HG02763 (cell line): ENCODE data around the gene CCDC86.
"Not testable (repeated sequence)": the region's sequence is repeated elsewhere in the genome, so short reads cannot be mapped to it uniquely, and the experiment has no call there.

Source experiments
- ATAC-seq: cut with Tn5 transposase; IDR thresholded peaks from one replicate; pipeline ENCODE4 v1.9.1; 2021; ENCODE audit warnings: mild to moderate bottlenecking, moderate library complexity; ENCODE audit not compliant: unreplicated experiment

Gene CCDC86, protein sequence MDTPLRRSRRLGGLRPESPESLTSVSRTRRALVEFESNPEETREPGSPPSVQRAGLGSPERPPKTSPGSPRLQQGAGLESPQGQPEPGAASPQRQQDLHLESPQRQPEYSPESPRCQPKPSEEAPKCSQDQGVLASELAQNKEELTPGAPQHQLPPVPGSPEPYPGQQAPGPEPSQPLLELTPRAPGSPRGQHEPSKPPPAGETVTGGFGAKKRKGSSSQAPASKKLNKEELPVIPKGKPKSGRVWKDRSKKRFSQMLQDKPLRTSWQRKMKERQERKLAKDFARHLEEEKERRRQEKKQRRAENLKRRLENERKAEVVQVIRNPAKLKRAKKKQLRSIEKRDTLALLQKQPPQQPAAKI

DNA sequence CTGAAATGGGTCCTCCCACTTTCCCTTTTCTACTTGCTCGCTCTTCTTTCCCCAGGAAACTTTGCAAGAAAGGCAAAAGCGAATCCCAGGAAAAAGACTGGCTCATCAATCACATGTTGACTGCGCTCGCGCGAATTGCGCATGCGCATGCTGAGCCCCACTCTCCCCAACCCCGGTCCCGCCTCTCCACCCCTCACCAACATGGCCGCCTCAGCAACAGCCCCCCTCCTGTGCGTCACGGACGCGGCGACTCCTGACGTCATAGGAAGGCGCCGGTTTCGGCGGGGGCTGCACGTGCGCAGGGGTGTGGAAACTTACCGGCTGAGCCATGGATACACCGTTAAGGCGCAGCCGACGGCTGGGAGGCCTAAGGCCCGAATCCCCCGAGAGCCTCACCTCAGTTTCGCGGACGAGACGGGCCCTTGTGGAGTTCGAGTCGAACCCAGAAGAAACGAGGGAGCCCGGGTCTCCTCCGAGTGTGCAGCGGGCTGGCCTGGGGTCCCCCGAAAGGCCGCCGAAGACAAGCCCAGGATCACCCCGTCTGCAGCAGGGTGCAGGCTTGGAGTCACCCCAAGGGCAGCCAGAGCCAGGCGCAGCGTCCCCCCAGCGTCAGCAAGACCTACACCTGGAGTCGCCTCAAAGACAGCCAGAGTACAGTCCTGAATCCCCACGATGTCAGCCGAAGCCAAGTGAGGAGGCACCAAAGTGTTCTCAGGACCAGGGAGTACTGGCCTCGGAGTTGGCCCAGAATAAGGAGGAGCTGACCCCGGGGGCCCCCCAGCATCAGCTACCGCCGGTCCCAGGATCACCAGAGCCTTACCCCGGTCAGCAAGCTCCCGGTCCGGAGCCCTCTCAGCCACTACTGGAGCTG, at the start of gene CCDC86:
Gene CCDC86 (plus strand): TSS at position 317 of the 871 bp plus-strand sequence. CDS start 12 bp downstream, at position 329.
- ATAC-seq, result peak; percentile 87

DNA sequence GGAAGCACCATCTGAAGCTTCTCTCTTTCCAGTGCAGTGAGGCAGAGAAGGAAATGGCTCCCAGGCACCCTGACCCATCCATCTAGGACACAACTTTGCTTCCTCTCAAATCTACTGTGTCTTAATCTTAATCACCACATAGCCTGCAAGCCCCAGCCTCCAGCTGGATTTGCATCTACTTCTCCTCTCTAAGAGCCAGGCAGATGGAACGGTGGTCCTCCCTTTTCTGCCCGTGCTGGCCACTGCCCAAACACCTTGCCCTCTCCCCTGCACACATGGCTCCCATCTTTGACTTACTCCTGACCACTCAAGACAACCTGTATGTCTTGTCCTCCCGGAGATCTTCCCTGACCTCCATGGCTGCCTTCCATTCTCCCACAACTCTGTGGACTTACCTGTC, 49.4 kb upstream of the CCDC86 start:
- no peak for ATAC-seq

DNA sequence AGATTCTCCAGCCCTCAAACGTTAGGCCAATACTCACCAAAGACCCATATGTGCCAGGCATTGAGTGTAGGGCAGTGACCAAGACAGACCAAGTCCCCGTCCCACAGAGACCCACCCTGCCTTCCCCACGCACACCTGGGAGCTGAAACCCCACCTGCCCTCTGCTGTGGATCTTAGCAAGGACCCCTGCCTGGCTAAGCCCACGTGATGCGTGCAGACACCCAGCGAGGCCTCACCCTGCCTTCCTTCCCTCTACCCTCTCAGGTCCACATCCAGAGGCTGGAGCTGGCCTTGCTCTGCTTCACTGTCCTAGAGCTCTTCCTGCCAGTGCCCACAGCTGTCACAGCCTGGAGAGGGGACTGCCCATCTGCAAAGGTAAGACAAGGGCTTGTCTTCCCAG, 46.6 kb upstream of the CCDC86 start:
- no peak for ATAC-seq

DNA sequence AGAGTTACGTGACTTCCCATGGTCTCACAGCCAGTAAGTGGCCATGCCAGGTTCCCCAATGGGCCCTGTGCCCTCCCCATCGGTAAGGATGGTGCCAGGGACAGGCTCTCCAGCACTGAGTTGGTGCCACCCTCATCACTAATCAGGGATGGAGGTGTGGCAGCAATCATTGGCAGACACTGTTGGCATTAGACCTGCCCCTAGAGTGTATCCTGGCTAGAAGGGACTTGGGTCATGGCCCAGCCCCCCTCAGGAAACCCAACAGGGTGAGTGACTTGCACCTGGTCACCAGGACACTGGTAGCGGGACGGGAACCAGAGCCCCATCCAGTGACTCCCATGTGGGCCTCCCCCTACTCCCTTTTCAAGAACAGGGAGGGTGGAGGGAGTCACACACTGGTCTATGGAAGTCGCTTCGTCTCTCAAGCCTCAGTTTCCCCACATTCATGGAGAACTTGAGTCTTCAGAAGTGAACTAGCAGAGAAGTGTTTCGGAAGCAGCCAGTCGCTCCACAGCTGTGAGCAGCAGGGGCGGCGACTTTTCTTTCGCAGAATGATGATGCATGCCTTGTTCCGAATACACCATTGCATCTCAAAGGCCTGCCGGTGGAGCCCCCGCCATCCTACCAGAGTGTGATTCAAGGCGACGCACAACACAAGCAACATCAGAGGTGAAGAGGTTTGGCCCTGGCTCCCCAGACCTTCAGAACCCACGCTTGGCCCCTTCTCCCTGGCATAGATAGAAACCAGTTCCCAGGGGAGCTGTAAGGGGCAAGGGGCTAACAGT, 43.9 kb upstream of the CCDC86 start:
- ATAC-seq, result no peak

DNA sequence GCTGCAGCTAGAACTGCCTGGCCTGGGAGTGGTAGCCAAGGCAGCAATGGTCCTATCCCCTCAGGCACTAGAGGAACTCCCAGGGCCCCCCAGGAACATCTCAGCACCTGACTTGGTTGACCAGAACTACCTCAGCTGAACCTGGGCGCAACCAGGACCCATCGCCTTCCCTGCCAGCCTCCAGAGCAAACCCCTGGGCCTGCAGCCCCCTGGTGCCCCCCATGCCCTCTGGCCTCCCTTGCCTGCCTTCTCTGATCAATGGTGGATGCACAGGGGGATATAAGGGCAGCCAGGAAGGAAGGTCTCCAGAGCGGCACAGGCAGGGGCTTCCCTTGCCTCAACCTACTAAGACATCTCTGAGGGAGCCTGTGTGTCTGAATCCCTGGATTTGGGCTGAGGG, 43.3 kb upstream of the CCDC86 start:
- no peak for ATAC-seq

DNA sequence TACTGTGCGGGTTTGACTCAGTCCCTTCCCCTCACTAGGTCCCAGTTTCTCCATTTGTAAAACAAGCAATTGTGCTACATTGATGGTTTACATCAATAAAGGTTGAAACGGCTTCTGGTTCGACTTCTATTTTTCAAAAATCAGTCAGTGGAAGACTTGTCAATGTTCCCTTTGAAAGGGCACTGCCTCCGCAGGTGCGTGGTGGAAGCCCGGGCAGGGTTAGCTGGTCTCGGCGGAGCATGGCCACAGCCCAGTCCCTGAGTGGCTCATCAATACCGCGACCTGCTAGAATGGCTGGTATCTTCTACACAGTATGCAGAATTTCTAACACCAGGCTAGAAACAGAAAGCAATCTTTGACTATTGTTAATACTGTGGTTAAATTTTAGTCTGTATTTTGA, 40.7 kb upstream of the CCDC86 start:
- ATAC-seq, result no peak

DNA sequence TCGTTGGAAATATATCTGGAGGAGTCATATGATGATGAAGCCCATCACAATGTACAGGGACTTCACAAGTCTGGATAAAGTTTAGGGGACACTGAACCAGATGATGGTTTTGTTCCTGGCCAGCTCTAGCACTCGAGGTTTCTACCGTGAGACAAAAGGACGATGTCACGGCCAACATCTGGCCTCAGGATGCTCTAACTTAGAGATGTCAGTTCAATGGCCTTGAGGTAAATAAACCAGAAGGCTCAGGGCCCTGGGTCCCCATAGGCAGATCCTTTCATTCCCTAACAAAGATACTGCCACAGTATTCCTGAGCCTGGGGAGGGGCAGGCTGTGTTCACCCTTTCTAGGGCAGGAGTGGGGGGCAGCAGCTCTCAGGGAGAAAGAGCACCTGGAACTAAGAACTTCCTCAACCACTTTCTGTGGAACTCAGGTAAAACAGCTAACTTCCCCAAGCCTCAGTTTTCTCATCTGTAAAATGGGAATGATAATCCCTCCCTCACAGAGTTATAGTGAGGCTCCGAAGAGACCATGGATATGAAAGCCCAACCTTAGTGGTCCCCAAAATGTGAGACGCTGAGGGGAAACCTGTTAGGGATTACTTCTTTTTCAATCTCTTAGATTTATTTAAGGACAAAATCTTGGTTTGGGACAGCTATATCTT, 38.5 kb upstream of the CCDC86 start:
- no peak for ATAC-seq

DNA sequence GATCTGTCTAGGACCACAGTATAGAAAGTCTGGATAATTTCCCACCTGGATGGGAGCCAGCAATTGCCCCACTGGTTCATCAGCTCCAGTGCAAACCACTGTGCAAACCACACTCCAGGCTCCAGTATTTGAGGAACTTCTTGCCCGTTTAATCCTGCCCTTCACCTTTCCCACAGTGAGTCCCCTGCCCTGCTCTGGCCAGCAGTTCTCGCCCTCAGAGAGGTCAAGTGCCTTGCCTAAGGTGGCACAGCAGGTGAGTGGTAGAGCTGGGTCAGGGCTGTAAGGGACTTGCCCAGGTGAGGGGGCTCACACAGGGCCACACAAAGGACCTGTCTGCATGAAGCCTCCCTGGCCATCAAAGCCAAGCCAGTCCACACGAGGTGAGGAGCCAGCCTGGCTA, 32.7 kb upstream of the CCDC86 start:
- ATAC-seq, result no peak

DNA sequence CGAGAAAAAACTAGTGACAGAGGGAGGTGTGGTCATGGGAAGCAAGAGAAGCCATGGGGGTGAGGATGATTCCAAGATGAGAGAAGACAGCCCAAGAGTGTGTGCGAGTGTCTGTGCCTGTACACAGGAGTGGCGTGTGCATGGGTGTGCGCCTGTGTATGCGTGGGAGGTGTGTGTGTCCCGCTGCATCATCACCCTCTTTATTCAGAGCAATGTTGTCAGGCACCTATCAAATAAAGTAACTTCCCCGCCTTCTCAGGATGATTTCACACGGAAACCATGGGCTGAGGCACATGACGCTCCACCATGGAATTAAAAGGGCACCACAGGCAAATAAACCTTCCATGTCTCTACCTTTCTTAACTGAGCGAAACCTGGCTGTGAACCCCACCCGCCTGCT, 32.2 kb upstream of the CCDC86 start:
- ATAC-seq, result no peak

DNA sequence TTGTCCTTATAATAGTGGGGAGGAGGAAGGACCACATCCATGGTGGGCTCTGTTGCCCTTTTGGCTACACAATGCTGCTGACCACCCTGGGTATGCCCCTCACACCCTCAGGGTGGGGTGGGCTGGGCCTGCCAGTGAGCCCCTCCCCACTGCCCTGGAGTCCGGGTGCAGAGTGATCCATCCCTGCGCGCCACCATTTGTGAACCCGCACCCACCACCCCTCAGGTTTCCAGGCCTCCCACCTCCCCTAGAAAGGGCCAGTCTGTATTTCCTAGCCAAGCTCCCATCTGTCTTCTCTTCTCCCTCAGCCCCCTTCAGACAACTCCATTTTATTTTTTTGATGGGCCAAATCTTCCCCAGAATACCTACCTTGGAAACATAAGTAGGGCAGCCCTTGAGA, 31.8 kb upstream of the CCDC86 start:
- no peak for ATAC-seq

DNA sequence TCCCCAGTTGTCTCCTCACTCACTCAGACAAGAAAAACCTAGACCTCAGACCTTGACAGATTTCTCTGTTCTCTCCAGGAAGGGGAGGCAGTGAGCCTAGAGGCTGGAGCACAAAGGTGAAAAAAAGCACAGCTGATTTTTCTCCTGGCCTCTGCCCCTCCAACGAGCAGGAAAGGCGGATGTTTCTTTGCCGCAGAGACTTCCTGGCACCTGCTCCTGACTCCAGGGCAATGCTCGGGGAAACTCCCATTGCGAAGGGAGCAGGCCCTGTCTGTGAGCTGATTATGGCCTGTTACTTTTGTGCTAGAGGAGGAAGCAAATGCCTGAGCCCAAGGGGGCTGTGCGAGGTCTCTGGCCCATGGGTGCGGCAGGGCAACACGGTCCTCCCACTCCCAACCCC, 31.3 kb upstream of the CCDC86 start:
- ATAC-seq, result no peak

DNA sequence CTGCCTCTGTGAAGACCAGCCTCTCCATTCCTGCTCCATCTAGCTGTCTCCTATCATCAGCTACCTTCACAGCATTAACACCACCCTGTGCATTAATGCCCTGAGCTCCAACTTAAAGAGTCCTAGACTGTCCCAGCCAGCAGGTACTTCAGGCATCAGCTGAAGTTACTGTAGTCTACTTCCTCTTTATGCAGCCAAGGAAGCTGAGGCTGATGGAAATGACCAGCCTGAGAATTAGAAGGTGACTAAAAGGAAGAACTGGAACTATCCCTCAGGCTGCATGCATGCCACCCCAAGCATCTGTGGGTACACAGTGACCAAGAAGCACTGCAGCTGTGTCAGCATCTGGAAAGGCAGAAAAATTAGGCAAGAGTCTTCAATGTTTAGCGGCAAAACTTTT, 28.6 kb upstream of the CCDC86 start:
- no peak for ATAC-seq

DNA sequence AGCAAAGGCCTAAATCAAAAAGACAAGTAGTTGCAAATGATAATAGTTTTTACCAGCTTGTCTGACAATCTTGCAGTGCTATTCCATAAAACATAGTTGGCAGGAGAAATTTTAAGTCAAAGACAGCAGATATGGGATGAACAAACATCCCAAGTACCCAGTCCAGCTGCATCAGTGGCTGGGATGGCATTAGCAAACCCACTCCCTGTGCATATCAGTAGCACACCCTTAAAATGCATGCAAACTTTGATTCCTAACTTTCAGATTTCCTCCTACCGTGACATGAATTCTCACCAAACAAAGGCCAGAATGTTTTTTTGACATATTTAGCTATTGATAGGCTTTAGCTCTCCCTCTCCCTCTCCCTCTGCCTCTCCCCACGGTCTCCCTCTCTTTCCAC, 27.8 kb upstream of the CCDC86 start:
- no peak for ATAC-seq

DNA sequence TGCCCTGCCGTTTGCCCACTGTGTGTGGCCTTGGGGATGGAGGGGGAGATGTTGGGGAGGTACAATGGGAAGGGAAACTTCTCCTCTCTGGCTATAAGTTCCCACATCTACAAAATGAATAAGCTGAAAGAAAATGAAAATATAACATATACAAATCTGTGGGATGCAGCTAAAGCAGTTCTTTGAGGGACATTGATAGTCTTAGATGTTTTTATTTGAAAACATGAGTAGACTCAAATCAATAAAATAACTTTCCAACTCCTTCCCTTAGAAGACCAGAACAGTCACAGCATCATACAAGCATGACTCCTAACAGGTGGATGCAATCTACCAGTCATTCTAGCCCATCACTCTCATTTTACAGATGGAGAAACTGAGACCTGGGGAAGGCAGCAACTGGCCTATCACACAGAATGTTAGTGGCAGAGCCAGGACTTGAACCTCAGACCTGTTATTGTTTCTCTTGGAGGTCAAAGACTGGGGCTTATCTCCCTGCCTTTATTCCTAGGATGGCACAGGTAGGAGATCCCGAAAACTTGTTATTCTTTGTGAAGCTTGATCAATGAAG, 25.2 kb upstream of the CCDC86 start:
- ATAC-seq, result no peak

DNA sequence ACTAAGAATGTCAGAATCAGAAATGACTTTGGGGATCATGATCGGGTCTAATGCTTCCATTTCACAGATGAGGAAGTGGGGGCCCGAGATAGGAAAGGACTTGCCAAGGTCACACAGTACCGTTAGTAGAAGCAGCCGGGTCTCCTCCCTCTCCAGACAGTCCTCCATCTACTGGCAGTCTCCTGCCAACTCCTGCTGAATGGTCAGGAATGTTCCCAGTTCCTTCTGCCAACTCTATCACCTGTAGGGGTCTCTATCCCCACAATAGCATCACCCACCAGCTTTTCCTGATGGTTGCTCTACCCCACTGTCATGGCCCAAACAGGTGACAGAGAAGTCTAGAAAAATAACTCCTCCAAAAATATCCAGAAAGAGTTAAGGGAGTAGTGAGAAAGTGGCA, 23.9 kb upstream of the CCDC86 start:
- no peak for ATAC-seq

DNA sequence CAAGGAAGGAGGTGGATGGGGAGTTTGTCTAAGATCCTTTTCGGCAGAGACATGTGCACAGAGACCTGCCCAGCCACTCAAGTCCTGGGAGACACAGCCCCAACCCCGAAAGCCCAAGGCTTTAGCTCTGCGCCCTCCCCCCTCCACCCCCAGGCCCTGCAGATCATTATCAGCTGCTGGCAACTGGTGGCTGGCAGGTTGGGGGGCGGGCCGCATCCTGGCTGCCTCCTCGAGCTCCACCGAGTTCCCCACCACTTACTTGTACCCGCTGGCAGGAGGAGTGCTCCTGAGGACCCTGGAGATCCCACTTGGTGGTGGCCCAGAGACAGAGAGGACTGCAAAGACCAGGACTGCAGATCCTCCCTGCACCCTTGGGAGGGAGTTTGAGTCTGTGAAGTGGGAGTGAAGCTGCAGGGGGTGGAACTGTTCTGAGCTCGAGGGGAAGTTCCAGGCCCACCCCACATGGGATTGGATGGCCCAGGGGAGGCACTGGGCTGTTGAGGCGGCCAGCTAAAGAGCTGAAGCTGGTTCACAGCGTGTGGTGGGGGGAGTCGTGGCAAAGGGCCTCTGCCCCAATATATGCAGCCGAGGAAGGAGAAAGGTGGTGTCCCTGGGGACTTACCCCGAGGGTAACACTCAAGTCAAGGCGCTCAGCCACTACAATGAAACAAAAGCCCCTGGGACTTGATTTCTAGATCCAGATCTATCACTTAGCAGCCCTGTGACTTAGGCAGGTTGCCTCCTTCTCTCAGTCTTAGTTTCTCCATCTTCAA, 19.9 kb upstream of the CCDC86 start:
- ATAC-seq, result no peak

DNA sequence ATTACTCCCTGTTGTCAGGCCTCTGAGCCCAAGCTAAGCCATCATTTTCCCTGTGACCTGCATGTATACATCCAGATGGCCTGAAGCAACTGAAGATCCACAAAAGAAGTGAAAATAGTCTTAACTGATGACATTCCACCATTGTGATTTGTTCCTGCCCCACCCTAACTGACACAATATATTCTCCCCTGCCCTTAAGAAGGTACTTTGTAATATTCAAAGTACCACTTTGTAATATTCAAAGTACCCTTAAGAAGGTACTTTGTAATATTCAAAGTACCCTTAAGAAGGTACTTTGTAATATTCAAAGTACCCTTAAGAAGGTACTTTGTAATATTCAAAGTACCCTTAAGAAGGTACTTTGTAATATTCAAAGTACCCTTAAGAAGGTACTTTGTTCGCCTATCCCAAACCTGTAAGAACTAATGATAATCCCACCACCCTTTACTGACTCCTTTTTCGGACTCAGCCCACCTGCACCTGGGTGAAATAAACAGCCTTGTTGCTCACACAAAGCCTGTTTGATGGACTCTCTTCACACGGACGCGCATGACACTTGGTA, 18.1 kb upstream of the CCDC86 start:
- not testable (repeated sequence) for ATAC-seq

DNA sequence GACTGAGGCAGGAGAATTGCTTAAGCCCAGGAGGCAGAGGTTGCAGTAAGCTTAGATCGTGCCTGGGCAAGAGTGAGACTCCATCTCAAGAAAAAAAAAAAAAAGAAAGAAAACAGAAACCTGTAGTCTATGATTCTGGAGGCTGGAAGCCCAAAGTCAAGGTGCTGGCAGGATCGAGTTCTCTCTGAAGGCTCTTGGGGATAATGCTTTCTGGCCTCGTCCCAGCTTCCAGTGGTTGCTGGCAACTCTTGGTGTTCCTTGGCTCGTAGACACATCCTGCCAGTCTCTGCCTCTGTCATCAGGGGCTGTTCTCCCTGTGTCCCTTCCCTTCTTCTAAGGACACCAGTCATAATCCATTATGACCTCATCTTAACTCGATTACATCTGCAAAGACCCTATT, 16.8 kb upstream of the CCDC86 start:
- ATAC-seq, result no peak

DNA sequence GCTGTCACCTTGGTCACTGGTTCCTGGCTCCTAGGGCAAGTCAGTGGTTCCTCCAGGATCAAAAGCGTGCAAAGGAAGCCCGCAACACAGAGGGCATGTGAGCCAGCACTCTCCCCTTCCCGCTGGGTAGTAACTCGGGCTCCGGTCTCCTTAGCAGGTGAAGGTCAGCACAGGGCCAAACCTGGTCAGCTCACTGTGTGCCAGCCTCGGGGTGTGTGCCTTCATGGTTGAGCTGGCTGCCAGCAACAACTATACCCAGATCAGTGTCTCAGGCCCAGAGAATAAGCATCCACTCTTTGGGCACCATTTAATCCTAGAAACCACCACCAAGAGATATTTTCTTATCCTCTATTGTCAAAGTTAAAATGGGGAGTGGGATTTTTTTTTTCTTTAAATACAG, 16.1 kb upstream of the CCDC86 start:
- ATAC-seq, result no peak
